Spleen (tissue), 11 donors: ENCODE data around the gene CTSD. TPM values are rescaled to one million over a fixed set of nuclear protein-coding genes. Genes with fewer than 3 reads are reported as not detected.

Source experiments
- DNase-seq: peaks from one replicate; pipeline ENCODE4 v3.0.0-alpha.2; 2020
- H3K27ac ChIP-seq, 8 donors: fragments of 200-600 bp; sonication (generic) in 7 of 8; 1 replicate in 4 of 8; 2 replicates in 4 of 8; pipeline versions ENCODE4 v1.5.0 to v1.8.0; 2016 to 2021; ENCODE audit warnings: inconsistent platforms in 4 of 8, mild to moderate bottlenecking in 4 of 8, moderate library complexity in 1 of 8
- H3K27me3 ChIP-seq, 7 donors: fragments of 200-600 bp; sonication (generic) in 6 of 7; replicated peaks in 1 of 7; 1 replicate in 4 of 7; 2 replicates in 3 of 7; pipeline versions ENCODE4 v1.5.0 to v1.8.0; 2016 to 2021; ENCODE audit warnings: inconsistent platforms in 3 of 7, mild to moderate bottlenecking in 1 of 7
- H3K36me3 ChIP-seq, 6 donors: fragments of 200-600 bp; sonication (generic) in 5 of 6; 1 replicate in 4 of 6; 2 replicates in 2 of 6; pipeline versions ENCODE4 v1.5.0 to v1.8.0; 2016 to 2021; ENCODE audit warnings: inconsistent platforms in 2 of 6
- H3K4me1 ChIP-seq, 6 donors: fragments of 200-600 bp; sonication (generic) in 5 of 6; 1 replicate in 3 of 6; 2 replicates in 3 of 6; pipeline versions ENCODE4 v1.5.0 to v1.8.0; 2016 to 2021; ENCODE audit warnings: inconsistent platforms in 3 of 6
- H3K4me3 ChIP-seq, 8 donors: fragments of 200-600 bp; sonication (generic) in 7 of 8; 1 replicate in 4 of 8; 2 replicates in 4 of 8; pipeline versions ENCODE4 v1.5.0 to v1.8.0; 2016 to 2021; ENCODE audit warnings: inconsistent platforms in 4 of 8, mild to moderate bottlenecking in 4 of 8, moderate library complexity in 2 of 8
- H3K9me3 ChIP-seq, 8 donors: fragments of 200-600 bp; sonication (generic) in 7 of 8; 1 replicate in 4 of 8; 2 replicates in 4 of 8; pipeline versions ENCODE4 v1.5.0 to v1.8.0; 2016 to 2021; ENCODE audit warnings: inconsistent platforms in 4 of 8
- POLR2A ChIP-seq, 3 donors: fragments of 450-650 bp; IDR thresholded peaks; one replicate each; pipeline ENCODE4 v1.5.1; 2017; ENCODE audit warnings: antibody characterized with exemption in 3 of 3, mild to moderate bottlenecking in 1 of 3
- POLR2AphosphoS5 ChIP-seq, 3 donors: sonication (generic); formaldehyde crosslinking; IDR thresholded peaks; one replicate each; pipeline ENCODE4 v1.5.1; 2017; ENCODE audit warnings: antibody characterized with exemption in 3 of 3
- WGBS, 5 donors: extraction: QIAGEN DNeasy Blood & Tissue Kit in 3 of 5; methylation state at CpG; one replicate each; pipeline versions ENCODE4 v1.1.5 to v1.1.7; 2013 to 2018; 5-methylcytosine and 5-hydroxymethylcytosine counted together
- intact Hi-C: fragments of 100-400 bp; cut with DNase I; formaldehyde crosslinking; loops from one replicate; pipeline ENCODE4 v1.15.0; 2023; ENCODE audit warnings: low total_unique reads
- polyA plus RNA-seq, 3 donors: library from polyadenylated mRNA; stranded (reverse); fragments of 200-250 nt; gene quantifications; one replicate each; pipeline ENCODE4 v1.2.1, GENCODE V29; 2013
- total RNA-seq, 7 donors: library from RNA; depleted of rRNA in 3 of 7; stranded (reverse); fragments of >200 nt in 3 of 7; fragmentation: NEBNext Ultra II Directional in 4 of 7; extraction: Animal tissue kit (Norgen Biotek cat#: 25700) in 4 of 7; gene quantifications; one replicate each; pipeline versions ENCODE4 v1.1.0 to v1.2.1, GENCODE V29; 2016 to 2021
- TF ChIP-seq, protein P1 (sequence below), 11 experiments: fragments of 200-600 bp in 7 of 11; fragments of 450-650 bp in 4 of 11; sonication (generic) in 4 of 11; IDR thresholded peaks in 8 of 11; conservative IDR thresholded peaks in 3 of 11; 1 replicate in 7 of 11; 2 replicates in 4 of 11; pipeline versions ENCODE4 v1.4.0 to v1.8.0; 2016 to 2021; ENCODE audit warnings: antibody characterized with exemption in 11 of 11, inconsistent platforms in 4 of 11, mild to moderate bottlenecking in 1 of 11
- donor health status: healthy with polysubstance abuse.
- donor health status: DM: no; HTN: no; CAD: no; lungs with moderate emphysema.
- donor health status: DM: no; HTN: no; CAD: no.
- donor health status: Bipolar disorder and iron deficiency.
- donor health status: healthy.
- donor health status: DM: no; HTN: no; CAD: no.
- donor health status: DM: yes; HTN: yes; CAD: no.

Gene CTSD
- total and polyA plus RNA-seq, 10 donors: 289 to 1,234 (median 736) TPM

GRCh38 chr11:1753929-1754305 is 9.8 kb downstream of the CTSD start:
- Histone ChIP-seq H3K27me3 (peaks cover 0 to 23% (median 6%) of the 10 kb centered on the region in 7 donors), H3K4me1 (peaks cover 64 to 100% (median 93%) of the 10 kb centered on the region in 6 donors), H3K36me3 (peaks cover 5 to 80% (median 48%) of the 10 kb centered on the region in 6 donors), H3K27ac (peak overlapping the region in 4 of 8 donors; percentile 8 to 99 (median 82)), H3K4me3 (no peak overlapping the region), H3K9me3 (no peaks in the 10 kb centered on the region)
- no peak for DNase-seq
- TF ChIP-seq POLR2AphosphoS5 (IDR thresholded peaks at IDR 0.05) (peak in 1 of 3 donors; percentile 10), POLR2A (IDR thresholded peaks at IDR 0.05) (no peak)
- WGBS, 5 donors: 84 to 90% (median 88%) methylated on average over 7 to 14 of the region's 14 CpGs
- intact Hi-C loops: no loop called here

DNA sequence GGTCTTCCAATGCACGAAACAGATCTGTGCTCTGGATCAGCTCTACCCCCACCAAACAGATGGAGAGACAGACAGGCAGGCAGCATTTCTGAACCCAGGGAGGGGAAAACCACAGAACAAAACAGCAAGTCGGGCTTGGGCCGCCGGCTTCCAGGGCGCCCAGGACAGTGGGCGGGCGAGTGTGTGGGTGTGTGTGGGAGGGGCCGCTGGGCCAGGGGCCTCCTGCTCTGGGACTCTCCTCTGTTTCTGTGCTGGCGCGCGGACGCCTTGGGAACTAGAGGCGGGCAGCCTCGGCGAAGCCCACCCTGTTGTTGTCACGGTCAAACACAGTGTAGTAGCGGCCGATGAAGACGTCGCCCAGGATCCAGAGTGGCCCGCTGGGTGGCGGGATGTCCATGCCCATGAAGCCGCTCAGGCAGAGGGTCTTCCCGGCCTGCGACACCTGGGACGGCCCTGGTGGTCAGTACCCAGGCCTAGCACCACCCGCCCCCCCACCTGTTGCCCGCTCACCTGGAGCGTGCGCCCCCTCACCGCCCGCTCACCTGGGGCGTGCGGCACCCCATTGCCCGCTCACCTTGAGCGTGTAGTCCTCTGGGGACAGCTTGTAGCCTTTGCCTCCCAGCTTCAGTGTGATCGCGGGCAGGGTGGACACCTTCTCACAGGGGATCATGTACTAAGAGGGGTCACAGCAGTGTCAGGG is 10.3 kb downstream of the CTSD start:
- TF ChIP-seq POLR2A (IDR thresholded peaks at IDR 0.05): no peak
- TF ChIP-seq, protein P1, sequence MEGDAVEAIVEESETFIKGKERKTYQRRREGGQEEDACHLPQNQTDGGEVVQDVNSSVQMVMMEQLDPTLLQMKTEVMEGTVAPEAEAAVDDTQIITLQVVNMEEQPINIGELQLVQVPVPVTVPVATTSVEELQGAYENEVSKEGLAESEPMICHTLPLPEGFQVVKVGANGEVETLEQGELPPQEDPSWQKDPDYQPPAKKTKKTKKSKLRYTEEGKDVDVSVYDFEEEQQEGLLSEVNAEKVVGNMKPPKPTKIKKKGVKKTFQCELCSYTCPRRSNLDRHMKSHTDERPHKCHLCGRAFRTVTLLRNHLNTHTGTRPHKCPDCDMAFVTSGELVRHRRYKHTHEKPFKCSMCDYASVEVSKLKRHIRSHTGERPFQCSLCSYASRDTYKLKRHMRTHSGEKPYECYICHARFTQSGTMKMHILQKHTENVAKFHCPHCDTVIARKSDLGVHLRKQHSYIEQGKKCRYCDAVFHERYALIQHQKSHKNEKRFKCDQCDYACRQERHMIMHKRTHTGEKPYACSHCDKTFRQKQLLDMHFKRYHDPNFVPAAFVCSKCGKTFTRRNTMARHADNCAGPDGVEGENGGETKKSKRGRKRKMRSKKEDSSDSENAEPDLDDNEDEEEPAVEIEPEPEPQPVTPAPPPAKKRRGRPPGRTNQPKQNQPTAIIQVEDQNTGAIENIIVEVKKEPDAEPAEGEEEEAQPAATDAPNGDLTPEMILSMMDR (IDR thresholded peaks at IDR 0.05 in 8 of 11, conservative IDR thresholded peaks at IDR 0.05 in 3 of 11): no peak
- peak in 2 of 3 donors; percentile 32 to 52 for TF ChIP-seq POLR2AphosphoS5 (IDR thresholded peaks at IDR 0.05)
- Histone ChIP-seq H3K27me3 (peaks cover 0 to 29% (median 11%) of the 10 kb centered on the region in 7 donors), H3K36me3 (peaks cover 5 to 74% (median 48%) of the 10 kb centered on the region in 6 donors), H3K27ac (peak overlapping the region in 6 of 8 donors; percentile 8 to 99 (median 60)), H3K4me1 (peaks cover 59 to 100% (median 93%) of the 10 kb centered on the region in 6 donors), H3K4me3 (no peak overlapping the region), H3K9me3 (no peaks in the 10 kb centered on the region)
- intact Hi-C loops: no loop called here
- 80 to 86% (median 82%) methylated on average over 31 to 38 of the region's 38 CpGs for WGBS, 5 donors
- DNase-seq: peak; percentile 74

GRCh38 chr11:1752907-1753228 is 10.9 kb downstream of the CTSD start:
- TF ChIP-seq, protein P1 (IDR thresholded peaks at IDR 0.05 in 8 of 11, conservative IDR thresholded peaks at IDR 0.05 in 3 of 11): no peak
- peak in 2 of 3 donors; percentile 8 to 34 for TF ChIP-seq POLR2AphosphoS5 (IDR thresholded peaks at IDR 0.05)
- TF ChIP-seq POLR2A (IDR thresholded peaks at IDR 0.05): no peak
- Histone ChIP-seq H3K4me3 (peak overlapping the region in 1 of 8 donors; percentile 3), H3K36me3 (peaks cover 5 to 72% (median 48%) of the 10 kb centered on the region in 6 donors), H3K9me3 (no peaks in the 10 kb centered on the region), H3K4me1 (peaks cover 54 to 100% (median 91%) of the 10 kb centered on the region in 6 donors), H3K27ac (peak overlapping the region in 6 of 8 donors; percentile 16 to 99 (median 70)), H3K27me3 (peaks cover 0 to 34% (median 12%) of the 10 kb centered on the region in 7 donors)
- WGBS, 5 donors: 78 to 86% (median 81%) methylated on average over 10 of the region's 10 CpGs
- intact Hi-C loops: no loop called here
- peak; percentile 68 for DNase-seq

- 61 to 79% (median 63%) methylated on average over 9 to 24 of the region's 24 CpGs for WGBS, 5 donors
- Histone ChIP-seq H3K36me3 (peaks cover 5 to 72% (median 45%) of the 10 kb centered on the region in 6 donors), H3K27me3 (peaks cover 0 to 36% (median 12%) of the 10 kb centered on the region in 7 donors), H3K4me1 (peaks cover 48 to 100% (median 88%) of the 10 kb centered on the region in 6 donors), H3K9me3 (no peaks in the 10 kb centered on the region), H3K4me3 (peak overlapping the region in 1 of 8 donors; percentile 3), H3K27ac (peak overlapping the region in 7 of 8 donors; percentile 16 to 99 (median 67))
- peak; percentile 80 for DNase-seq
- TF ChIP-seq POLR2A (IDR thresholded peaks at IDR 0.05) (no peak), POLR2AphosphoS5 (IDR thresholded peaks at IDR 0.05) (peak in 2 of 3 donors; percentile 30 to 60)
- TF ChIP-seq, protein P1 (IDR thresholded peaks at IDR 0.05 in 8 of 11, conservative IDR thresholded peaks at IDR 0.05 in 3 of 11): no peak
- intact Hi-C loops: no loop called here
Measured at GRCh38 chr11:1751999-1752906, 11.5 kb downstream of the CTSD start.
